Right ventricle myocardium superior (tissue), 1 donor: ENCODE data around the gene MBOAT2. TPM values are rescaled to one million over a fixed set of nuclear protein-coding genes. Genes with fewer than 3 reads are reported as not detected.
A peak's percentile ranks its signal among the peaks of the same experiment; 100 is the strongest.
"Not testable (repeated sequence)": the region's sequence is repeated elsewhere in the genome, so short reads cannot be mapped to it uniquely, and the experiment has no call there.

Experiments
- ATAC-seq: fragments of 200-7000 bp; cut with Tn5 transposase; one replicate; pipeline ENCODE4 v1.9.1; 2020; ENCODE audit warnings: mild to moderate bottlenecking; ENCODE audit not compliant: poor library complexity
- DNase-seq: peaks from one replicate; pipeline ENCODE4 v3.0.0-alpha.2; 2020
- intact Hi-C: fragments of 100-400 bp; cut with DNase I; formaldehyde crosslinking; loops from one replicate; pipeline ENCODE4 v1.11.2; 2022
- total RNA-seq: library from RNA; stranded (reverse); fragmentation: NEBNext Ultra II Directional; extraction: Animal tissue kit (Norgen Biotek cat#: 25700); gene quantifications from one replicate; pipeline ENCODE4 v1.2.1, GENCODE V29; 2021
- donor health status: DM: no; HTN: yes; CAD: no; lungs with severe emphysema.

Gene MBOAT2
- total RNA-seq, 1 donor from 2014 or later: 13.2 TPM

- DNase-seq (no peak), ATAC-seq (no peak)
- intact Hi-C loops: no loop called here
Observed at GRCh38 chr2:8929128-8929527, 74.4 kb downstream of the MBOAT2 start.

GRCh38 chr2:8927510-8928455 is 75.7 kb downstream of the MBOAT2 start:
- DNase-seq: no peak
- peak; percentile 61 for ATAC-seq
- intact Hi-C loops: no loop called here

GRCh38 chr2:8926356-8926755 is 77.1 kb downstream of the MBOAT2 start:
- intact Hi-C loops: no loop called here
- no peak for ATAC-seq

GRCh38 chr2:8925411-8925810 is 78.1 kb downstream of the MBOAT2 start:
- ATAC-seq (no peak), DNase-seq (no peak)
- intact Hi-C loops: no loop called here

More at GRCh38 chr2:8926356-8926755, 77.1 kb downstream of the MBOAT2 start:
- DNase-seq: no peak

GRCh38 chr2:8923183-8923582 is 80.3 kb downstream of the MBOAT2 start:
- no peak for DNase-seq
- intact Hi-C loops: no loop called here
- no peak for ATAC-seq

GRCh38 chr2:8922431-8922830 is 81.1 kb downstream of the MBOAT2 start:
- DNase-seq (no peak), ATAC-seq (no peak)
- intact Hi-C loops: no loop called here

- intact Hi-C loops: no loop called here
- DNase-seq (no peak), ATAC-seq (no peak)
Observed at GRCh38 chr2:8918412-8918811, 85.1 kb downstream of the MBOAT2 start.

GRCh38 chr2:8915941-8916340 is 87.5 kb downstream of the MBOAT2 start:
- no peak for ATAC-seq
- intact Hi-C loops: no loop called here
- DNase-seq: no peak

- intact Hi-C loops, ATAC-seq: not testable (repeated sequence)
Observed at GRCh38 chr2:8913767-8914166, 89.7 kb downstream of the MBOAT2 start.

GRCh38 chr2:8907764-8908288 is 95.7 kb downstream of the MBOAT2 start:
- no peak for DNase-seq
- intact Hi-C loops: no loop called here
- no peak for ATAC-seq

More at GRCh38 chr2:8913767-8914166, 89.7 kb downstream of the MBOAT2 start:
- not testable (repeated sequence) for DNase-seq

GRCh38 chr2:8903924-8904323 is 99.6 kb downstream of the MBOAT2 start:
- intact Hi-C loops, ATAC-seq, DNase-seq: not testable (repeated sequence)

- intact Hi-C loops, ATAC-seq: not testable (repeated sequence)
Observed at GRCh38 chr2:8902757-8903156, 100.7 kb downstream of the MBOAT2 start.

GRCh38 chr2:8897206-8897605 is 106.3 kb downstream of the MBOAT2 start:
- ATAC-seq, DNase-seq, intact Hi-C loops: not testable (repeated sequence)

More at GRCh38 chr2:8902757-8903156, 100.7 kb downstream of the MBOAT2 start:
- not testable (repeated sequence) for DNase-seq

- DNase-seq, ATAC-seq, intact Hi-C loops: not testable (repeated sequence)
Observed at GRCh38 chr2:8896671-8897070, 106.8 kb downstream of the MBOAT2 start.

GRCh38 chr2:8895087-8895912 is 108.2 kb downstream of the MBOAT2 start:
- intact Hi-C loops, ATAC-seq, DNase-seq: not testable (repeated sequence)

GRCh38 chr2:8893978-8894820 is 109.3 kb downstream of the MBOAT2 start:
- no peak for ATAC-seq
- DNase-seq: no peak
- intact Hi-C loops: no loop called here

GRCh38 chr2:8893474-8893873 is 110.0 kb downstream of the MBOAT2 start:
- intact Hi-C loops: no loop called here
- ATAC-seq (no peak), DNase-seq (no peak)

- intact Hi-C loops: no loop called here
- no peak for ATAC-seq
Observed at GRCh38 chr2:8892111-8892510, 111.4 kb downstream of the MBOAT2 start.

More at GRCh38 chr2:8892111-8892510, 111.4 kb downstream of the MBOAT2 start:
- no peak for DNase-seq
